Measurements from ENCODE around the gene PANK4.

PANK4 gene

GRCh38 chr1:2528966-2529783 is 2.8 kb upstream of the PANK4 start:
- no peak for DNase-seq (ENCODE audit: low read depth, low spot score)

GRCh38 chr1:2528611-2528965 is 2.2 kb upstream of the PANK4 start:
- no peak for DNase-seq (ENCODE audit: low read depth, low spot score)

- DNase-seq (ENCODE audit: low read depth, low spot score): no peak
Observed at GRCh38 chr1:2528016-2528415, 1.6 kb upstream of the PANK4 start.

GRCh38 chr1:2527556-2527860 is 1.1 kb upstream of the PANK4 start:
- DNase-seq (ENCODE audit: low read depth, low spot score): no peak

GRCh38 chr1:2526824-2527555 is 594 bp upstream of the PANK4 start:
- no peak for DNase-seq (ENCODE audit: low read depth, low spot score)

GRCh38 chr1:2525572-2525919 is 850 bp downstream of the PANK4 start:
- no peak for DNase-seq (ENCODE audit: low read depth, low spot score)

GRCh38 chr1:2523891-2524609 is 2.3 kb downstream of the PANK4 start:
- DNase-seq (ENCODE audit: low read depth, low spot score): no peak

GRCh38 chr1:2523191-2523890 is 3.1 kb downstream of the PANK4 start:
- no peak for DNase-seq (ENCODE audit: low read depth, low spot score)

GRCh38 chr1:2522230-2522629 is 4.2 kb downstream of the PANK4 start:
- no peak for DNase-seq (ENCODE audit: low read depth, low spot score)

GRCh38 chr1:2520806-2521205 is 5.6 kb downstream of the PANK4 start:
- DNase-seq (ENCODE audit: low read depth, low spot score): no peak

GRCh38 chr1:2520206-2520605 is 6.2 kb downstream of the PANK4 start:
- no peak for DNase-seq (ENCODE audit: low read depth, low spot score)

GRCh38 chr1:2519729-2520128 is 6.7 kb downstream of the PANK4 start:
- DNase-seq (ENCODE audit: low read depth, low spot score): no peak

- no peak for DNase-seq (ENCODE audit: low read depth, low spot score)
Observed at GRCh38 chr1:2519029-2519685, 7.2 kb downstream of the PANK4 start.

GRCh38 chr1:2518528-2518927 is 7.9 kb downstream of the PANK4 start:
- no peak for DNase-seq (ENCODE audit: low read depth, low spot score)

- no peak for DNase-seq (ENCODE audit: low read depth, low spot score)
Observed at GRCh38 chr1:2517966-2518365, 8.4 kb downstream of the PANK4 start.

GRCh38 chr1:2516946-2517345 is 9.4 kb downstream of the PANK4 start:
- no peak for DNase-seq (ENCODE audit: low read depth, low spot score)

- DNase-seq (ENCODE audit: low read depth, low spot score): no peak
Observed at GRCh38 chr1:2516124-2516523, 10.3 kb downstream of the PANK4 start.

- no peak for DNase-seq (ENCODE audit: low read depth, low spot score)
Observed at GRCh38 chr1:2515763-2516080, 10.7 kb downstream of the PANK4 start.

GRCh38 chr1:2514863-2515762 is 11.3 kb downstream of the PANK4 start:
- DNase-seq (ENCODE audit: low read depth, low spot score): no peak

GRCh38 chr1:2513939-2514652 is 12.3 kb downstream of the PANK4 start:
- DNase-seq (ENCODE audit: low read depth, low spot score): no peak

Data from activated naive CD8-positive, alpha-beta T cell treated with anti-CD3 and anti-CD28 coated beads, Interleukin-2, amount 50 U/mL, for 16 hours (primary cell).